DOHH2 (cell line): Measurements from ENCODE around the gene PADI1.

Experiments used
- EZH2phosphoT487 ChIP-seq: fragments of 200-600 bp; sonication (generic); IDR thresholded peaks from 2 replicates; pipeline ENCODE4 v1.6.1; 2017; ENCODE audit warnings: borderline replicate concordance, mild to moderate bottlenecking, antibody characterized with exemption, low read length, moderate library complexity, mixed read lengths
- TF ChIP-seq, protein P1 (sequence below): fragments of 200-600 bp; sonication (generic); IDR thresholded peaks from one replicate; pipeline ENCODE4 v1.5.1; 2014; ENCODE audit warnings: antibody characterized with exemption, mild to moderate bottlenecking, low read depth, low read length; ENCODE audit not compliant: poor library complexity, severe bottlenecking

DNA sequence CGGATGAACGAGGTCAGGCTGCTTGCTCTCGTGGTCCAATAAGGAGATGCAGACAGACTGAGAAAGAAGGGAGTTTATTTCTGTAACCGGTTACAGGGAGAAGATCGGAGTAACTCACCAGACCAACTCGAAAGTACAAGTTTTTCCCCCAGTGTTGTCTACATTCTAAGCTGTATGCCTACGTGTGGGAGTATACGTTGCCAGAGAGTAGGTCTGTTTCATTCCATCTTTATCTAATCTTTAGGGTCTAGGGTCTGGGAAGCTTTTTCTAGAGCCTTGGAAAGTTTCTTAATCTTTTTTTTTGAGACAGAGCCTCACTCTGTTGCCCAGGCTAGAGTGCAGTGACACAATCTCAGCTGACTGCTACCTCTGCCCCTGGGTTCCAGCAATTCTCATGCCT lies 4.7 kb upstream of the PADI1 start:
- TF ChIP-seq, protein P1, sequence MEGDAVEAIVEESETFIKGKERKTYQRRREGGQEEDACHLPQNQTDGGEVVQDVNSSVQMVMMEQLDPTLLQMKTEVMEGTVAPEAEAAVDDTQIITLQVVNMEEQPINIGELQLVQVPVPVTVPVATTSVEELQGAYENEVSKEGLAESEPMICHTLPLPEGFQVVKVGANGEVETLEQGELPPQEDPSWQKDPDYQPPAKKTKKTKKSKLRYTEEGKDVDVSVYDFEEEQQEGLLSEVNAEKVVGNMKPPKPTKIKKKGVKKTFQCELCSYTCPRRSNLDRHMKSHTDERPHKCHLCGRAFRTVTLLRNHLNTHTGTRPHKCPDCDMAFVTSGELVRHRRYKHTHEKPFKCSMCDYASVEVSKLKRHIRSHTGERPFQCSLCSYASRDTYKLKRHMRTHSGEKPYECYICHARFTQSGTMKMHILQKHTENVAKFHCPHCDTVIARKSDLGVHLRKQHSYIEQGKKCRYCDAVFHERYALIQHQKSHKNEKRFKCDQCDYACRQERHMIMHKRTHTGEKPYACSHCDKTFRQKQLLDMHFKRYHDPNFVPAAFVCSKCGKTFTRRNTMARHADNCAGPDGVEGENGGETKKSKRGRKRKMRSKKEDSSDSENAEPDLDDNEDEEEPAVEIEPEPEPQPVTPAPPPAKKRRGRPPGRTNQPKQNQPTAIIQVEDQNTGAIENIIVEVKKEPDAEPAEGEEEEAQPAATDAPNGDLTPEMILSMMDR: no peak
- TF ChIP-seq EZH2phosphoT487: no peak
